Memory B cell (primary cell): ENCODE data around the gene THAP10.
"Not testable (repeated sequence)": the region's sequence is repeated elsewhere in the genome, so short reads cannot be mapped to it uniquely, and the experiment has no call there.

Source experiments
- ATAC-seq: fragments of 150-1000 bp; cut with Tn5 transposase; 2 replicates; pipeline ENCODE4 v1.10.0; 2021; ENCODE audit warnings: low read depth, mild to moderate bottlenecking, moderate library complexity
- DNase-seq, 2 donors: peaks; one replicate each; pipeline ENCODE4 v3.0.0; 2022; ENCODE audit warnings: low spot score in 2 of 2
- H3K27ac Mint-ChIP-seq: one replicate; pipeline ENCODE4 v1.8.0; 2022; ENCODE audit warnings: mild to moderate bottlenecking, moderate library complexity, mixed read lengths
- H3K27me3 Mint-ChIP-seq: one replicate; pipeline ENCODE4 v1.8.0; 2022; ENCODE audit warnings: mixed read lengths
- H3K36me3 Mint-ChIP-seq: one replicate; pipeline ENCODE4 v1.8.0; 2022; ENCODE audit warnings: mild to moderate bottlenecking, mixed read lengths
- H3K4me1 Mint-ChIP-seq: one replicate; pipeline ENCODE4 v1.8.0; 2022; ENCODE audit warnings: mixed read lengths
- H3K4me3 Mint-ChIP-seq: one replicate; pipeline ENCODE4 v1.8.0; 2022; ENCODE audit warnings: mild to moderate bottlenecking, moderate library complexity, mixed read lengths
- H3K9me3 Mint-ChIP-seq: one replicate; pipeline ENCODE4 v1.8.0; 2022; ENCODE audit warnings: mixed read lengths

Gene THAP10

DNA sequence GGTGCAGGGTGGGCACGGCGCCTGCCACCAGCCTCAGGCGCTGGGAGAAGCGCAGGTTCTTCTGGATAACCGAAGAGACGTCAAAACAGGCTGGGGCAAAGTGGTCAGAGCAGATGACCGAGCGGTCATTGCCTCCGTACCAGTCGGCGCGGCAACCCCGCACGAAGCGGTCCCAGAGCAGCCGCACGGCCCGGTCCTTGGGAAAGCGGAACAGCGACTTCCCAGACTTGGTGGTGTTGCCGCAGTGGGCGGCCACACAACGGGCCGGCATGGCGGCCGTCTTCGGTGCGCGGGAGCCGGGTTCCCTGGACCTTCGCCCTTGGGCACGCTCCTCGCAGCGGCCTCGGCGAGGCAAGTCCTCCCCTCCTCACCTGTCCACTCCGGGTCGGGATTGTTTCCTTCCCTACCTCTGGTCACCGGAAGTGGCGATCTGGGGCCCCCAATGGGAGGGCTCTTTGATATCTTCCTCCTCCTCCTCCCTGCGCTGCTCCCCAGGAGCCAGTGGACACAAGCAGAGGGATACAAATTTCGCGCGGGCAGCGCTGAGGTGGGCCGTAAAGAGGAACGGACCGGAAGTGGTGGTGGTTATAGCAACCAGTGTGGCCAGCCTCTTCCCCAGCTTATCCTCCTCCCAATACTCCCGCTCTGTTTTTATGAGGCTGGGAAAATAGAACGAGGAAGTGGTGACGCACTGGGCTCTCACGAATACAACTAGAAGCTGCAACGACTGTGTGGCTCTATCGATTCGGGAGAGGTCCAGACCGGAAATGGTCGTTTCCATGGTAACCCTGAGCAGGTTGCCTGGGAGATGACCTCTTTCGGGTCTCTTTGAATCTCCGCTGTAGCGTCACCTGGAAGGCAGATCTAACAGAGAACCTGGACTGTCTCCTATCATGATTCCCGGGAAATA lies at the start of gene THAP10, which contains the start of gene LRRC49:
TSS of gene THAP10 (minus strand) at position 432 of the 910 bp plus-strand sequence. CDS start at position 271, 161 bp downstream.
TSS of gene LRRC49 (plus strand) at position 825 of the 910 bp plus-strand sequence. CDS start at position 894, 69 bp downstream.
- Mint-ChIP-seq H3K4me3 (peak within 1 kb of the TSS; percentile 95), H3K4me1 (peaks cover 13% of the 10 kb centered on the region), H3K36me3 (no peaks in the 10 kb centered on the region), H3K9me3 (no peaks in the 10 kb centered on the region), H3K27ac (peak within 1 kb of the TSS; percentile 93), H3K27me3 (peaks cover 2% of the 10 kb centered on the region)
- ATAC-seq (peak; percentile 65), DNase-seq (peak; percentile 23 to 24)

DNA sequence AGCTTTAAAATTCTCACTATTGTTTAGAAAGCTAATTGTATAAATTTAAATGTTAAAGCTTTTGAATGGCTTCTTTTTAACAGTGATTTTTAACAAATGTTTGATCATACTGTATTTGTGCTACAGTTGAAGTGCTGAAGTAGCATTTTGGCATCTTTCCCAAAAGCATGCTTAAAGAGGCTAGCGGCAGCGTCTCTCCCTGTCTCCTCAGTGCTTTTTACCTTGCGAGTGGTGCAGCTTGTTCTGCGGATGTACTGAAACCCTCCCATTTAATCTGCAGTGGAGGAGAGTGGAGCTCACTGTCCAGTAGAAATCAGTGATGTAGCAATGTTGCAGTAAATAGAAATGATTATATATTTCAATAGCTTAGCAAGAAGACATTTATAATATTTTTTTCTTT lies 44.1 kb upstream of the THAP10 start:
- no peak for ATAC-seq
- Mint-ChIP-seq H3K4me1 (no peaks in the 10 kb centered on the region), H3K4me3 (no peak overlapping the region), H3K36me3 (no peaks in the 10 kb centered on the region), H3K27me3 (peaks cover 2% of the 10 kb centered on the region), H3K27ac (no peak overlapping the region), H3K9me3 (no peaks in the 10 kb centered on the region)
- no peak for DNase-seq

DNA sequence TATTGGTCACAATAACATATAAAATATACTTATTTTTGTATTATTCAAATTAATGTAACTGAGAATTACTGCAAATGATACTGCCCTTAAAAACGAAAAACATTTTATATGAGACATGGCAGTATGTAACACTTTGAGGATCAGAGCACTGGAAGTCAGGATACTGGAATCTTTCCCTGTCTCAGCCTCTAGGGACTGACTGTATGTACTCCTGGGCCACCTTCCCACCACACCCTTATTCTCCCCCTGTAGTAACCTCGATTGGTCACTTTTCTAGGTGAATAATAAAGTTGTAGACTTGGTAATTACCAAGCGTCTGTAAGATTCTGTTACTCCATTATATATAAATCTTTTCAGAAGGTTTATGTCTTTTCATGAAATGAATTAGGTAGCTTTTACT lies 43.4 kb upstream of the THAP10 start:
- no peaks in the 10 kb centered on the region for H3K4me1 Mint-ChIP-seq
- no peak overlapping the region for H3K27ac Mint-ChIP-seq
- DNase-seq (no peak), ATAC-seq (no peak)
- H3K4me3 Mint-ChIP-seq, result no peak overlapping the region
- H3K36me3 Mint-ChIP-seq, result no peaks in the 10 kb centered on the region
- peaks cover 2% of the 10 kb centered on the region for H3K27me3 Mint-ChIP-seq
- no peaks in the 10 kb centered on the region for H3K9me3 Mint-ChIP-seq

DNA sequence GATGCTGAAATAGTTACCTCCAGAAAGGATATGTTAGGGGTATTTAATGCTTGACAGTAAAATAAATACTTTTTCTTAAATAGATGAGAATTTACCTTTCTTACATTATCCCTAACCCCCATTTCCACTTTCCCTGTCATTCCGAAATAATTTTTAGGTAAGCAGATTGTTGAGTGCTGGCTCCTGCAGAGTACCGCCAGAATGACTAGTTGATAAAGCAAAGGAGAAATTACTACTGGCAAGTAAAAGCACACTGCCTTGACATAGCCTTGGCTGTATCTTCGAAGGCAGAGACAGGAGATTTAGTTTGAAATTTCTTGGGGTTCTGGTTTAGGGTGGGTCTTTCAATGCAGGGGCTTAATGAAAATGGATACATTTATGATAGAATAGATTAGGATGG lies 41.2 kb upstream of the THAP10 start:
- Mint-ChIP-seq H3K27ac (no peak overlapping the region), H3K27me3 (peaks cover 6% of the 10 kb centered on the region), H3K4me1 (no peaks in the 10 kb centered on the region), H3K9me3 (peaks cover 1% of the 10 kb centered on the region), H3K36me3 (peaks cover 1% of the 10 kb centered on the region), H3K4me3 (no peak overlapping the region)
- ATAC-seq (no peak), DNase-seq (no peak)

DNA sequence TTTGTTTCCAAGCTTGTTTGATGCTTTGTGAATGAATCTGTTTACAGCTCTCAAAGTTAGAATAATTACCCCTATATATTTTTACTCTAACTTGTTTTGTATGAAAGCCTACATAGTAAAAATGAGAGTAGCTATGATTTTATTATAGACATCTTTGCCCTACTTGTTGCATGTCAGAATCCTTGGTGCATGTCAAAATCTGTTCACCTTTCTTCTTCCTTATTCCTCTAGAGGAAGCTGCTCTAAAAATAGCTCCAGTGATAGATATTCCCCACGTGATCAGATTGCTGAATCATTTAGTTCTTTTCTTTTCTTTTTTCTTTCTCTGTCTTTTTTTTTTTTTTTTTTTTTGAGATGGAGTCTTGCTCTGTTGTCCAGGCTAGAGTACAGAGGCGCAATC lies 40.2 kb upstream of the THAP10 start:
- Mint-ChIP-seq H3K9me3 (peaks cover 1% of the 10 kb centered on the region), H3K4me1 (no peaks in the 10 kb centered on the region), H3K36me3 (peaks cover 1% of the 10 kb centered on the region), H3K27me3 (peaks cover 6% of the 10 kb centered on the region), H3K4me3 (no peak overlapping the region), H3K27ac (no peak overlapping the region)
- no peak for DNase-seq
- ATAC-seq, result no peak

DNA sequence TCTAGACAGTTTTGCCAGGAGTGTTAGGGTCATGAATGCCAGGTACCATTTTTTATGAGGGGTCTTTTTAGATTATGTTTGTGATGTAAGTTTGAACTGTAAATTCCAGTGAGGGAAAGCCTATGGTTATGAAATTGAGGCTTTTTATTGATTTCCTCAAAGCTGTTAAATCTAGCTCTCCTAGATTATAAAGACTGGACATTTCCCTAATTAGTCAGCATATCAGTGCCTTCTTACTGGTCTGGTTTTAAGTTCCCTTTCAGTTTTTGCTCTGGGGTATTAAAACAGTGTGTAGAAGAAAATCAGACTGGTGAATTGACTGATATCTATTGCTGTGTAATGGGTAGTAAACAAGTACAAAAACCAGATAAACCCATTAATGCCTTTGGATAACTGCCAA lies 39.6 kb upstream of the THAP10 start:
- no peak for DNase-seq
- Mint-ChIP-seq H3K4me1 (no peaks in the 10 kb centered on the region), H3K27me3 (peaks cover 6% of the 10 kb centered on the region), H3K4me3 (no peak overlapping the region), H3K36me3 (peaks cover 1% of the 10 kb centered on the region), H3K27ac (no peak overlapping the region), H3K9me3 (peaks cover 1% of the 10 kb centered on the region)
- ATAC-seq, result no peak

DNA sequence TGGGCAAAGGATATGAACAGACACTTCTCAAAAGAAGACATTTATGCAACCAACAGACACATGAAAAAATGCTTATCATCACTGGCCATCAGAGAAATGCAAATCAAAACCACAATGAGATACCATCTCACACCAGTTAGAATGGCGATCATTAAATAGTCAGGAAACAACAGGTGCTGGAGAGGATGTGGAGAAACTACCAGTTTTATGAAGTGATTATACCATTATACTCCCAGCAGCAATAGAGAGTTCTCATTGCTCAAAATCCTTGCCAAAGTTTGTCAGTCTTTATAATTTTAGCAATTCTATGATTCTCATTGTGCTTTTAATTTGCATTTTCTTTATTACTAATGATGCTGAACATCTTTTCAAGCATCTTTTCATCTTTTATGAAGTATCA lies 34.7 kb upstream of the THAP10 start:
- not testable (repeated sequence) for H3K4me1 Mint-ChIP-seq, H3K27ac Mint-ChIP-seq, H3K4me3 Mint-ChIP-seq, ATAC-seq, H3K36me3 Mint-ChIP-seq, DNase-seq, H3K27me3 Mint-ChIP-seq, H3K9me3 Mint-ChIP-seq

DNA sequence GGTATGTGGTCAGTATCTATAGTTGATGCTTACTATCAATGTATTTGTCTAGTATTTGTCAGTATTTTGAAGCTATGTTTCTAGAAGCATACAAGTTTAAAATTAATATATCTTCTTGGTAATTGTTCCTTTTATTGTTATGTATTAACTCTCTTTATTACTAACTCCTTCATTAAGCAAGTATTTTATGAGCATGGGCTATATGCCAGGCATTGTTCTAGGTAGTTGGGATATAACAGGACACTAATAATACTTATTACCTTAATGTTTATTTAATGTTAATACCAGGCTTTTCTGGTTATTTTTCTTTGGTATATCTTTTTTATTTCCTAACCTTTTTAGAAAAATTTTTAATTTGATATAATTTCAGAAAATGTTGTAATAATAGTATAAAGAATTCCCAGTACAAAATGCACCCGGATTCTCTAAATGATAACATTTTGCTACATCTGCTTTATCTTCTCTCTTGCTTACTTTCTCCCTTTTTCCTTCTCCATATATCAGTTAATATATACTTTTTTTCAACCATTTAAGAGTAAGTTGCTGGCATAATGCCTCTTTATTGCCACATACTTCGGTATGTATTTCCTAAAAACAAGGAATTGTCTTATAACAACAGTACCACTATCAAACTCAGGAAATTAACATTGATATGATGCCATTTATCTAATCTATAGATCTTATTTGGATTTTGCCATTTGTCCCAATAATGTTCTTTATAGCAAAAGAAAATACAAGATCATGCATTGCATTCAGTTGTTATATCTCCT lies 31.3 kb upstream of the THAP10 start:
- Mint-ChIP-seq H3K36me3 (peaks cover 7% of the 10 kb centered on the region), H3K4me3 (no peak overlapping the region), H3K27me3 (peaks cover 6% of the 10 kb centered on the region), H3K27ac (no peak overlapping the region), H3K9me3 (peaks cover 7% of the 10 kb centered on the region), H3K4me1 (no peaks in the 10 kb centered on the region)
- ATAC-seq (no peak), DNase-seq (no peak)

DNA sequence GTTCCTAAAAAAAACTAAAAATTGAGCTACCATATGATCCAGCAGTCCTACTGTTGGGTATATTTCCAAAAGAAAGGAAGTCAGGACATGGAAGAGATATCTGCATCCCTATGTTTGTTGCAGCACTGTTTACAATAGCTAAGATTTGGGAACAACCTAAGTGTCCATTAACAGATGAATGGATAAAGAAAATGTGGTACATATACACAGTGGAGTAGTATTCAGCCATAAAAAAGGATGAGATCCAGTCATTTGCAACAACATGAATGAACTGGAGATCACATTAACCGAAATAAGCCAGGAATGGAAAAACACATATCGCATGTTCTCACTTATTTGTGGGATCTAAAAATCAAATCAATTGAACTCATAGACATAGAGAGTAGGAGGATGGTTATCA lies 29.9 kb upstream of the THAP10 start:
- no peaks in the 10 kb centered on the region for H3K4me1 Mint-ChIP-seq
- ATAC-seq (no peak), DNase-seq (no peak)
- H3K36me3 Mint-ChIP-seq, result peaks cover 7% of the 10 kb centered on the region
- H3K9me3 Mint-ChIP-seq, result peaks cover 9% of the 10 kb centered on the region
- no peak overlapping the region for H3K4me3 Mint-ChIP-seq
- H3K27me3 Mint-ChIP-seq, result peaks cover 7% of the 10 kb centered on the region
- no peak overlapping the region for H3K27ac Mint-ChIP-seq

DNA sequence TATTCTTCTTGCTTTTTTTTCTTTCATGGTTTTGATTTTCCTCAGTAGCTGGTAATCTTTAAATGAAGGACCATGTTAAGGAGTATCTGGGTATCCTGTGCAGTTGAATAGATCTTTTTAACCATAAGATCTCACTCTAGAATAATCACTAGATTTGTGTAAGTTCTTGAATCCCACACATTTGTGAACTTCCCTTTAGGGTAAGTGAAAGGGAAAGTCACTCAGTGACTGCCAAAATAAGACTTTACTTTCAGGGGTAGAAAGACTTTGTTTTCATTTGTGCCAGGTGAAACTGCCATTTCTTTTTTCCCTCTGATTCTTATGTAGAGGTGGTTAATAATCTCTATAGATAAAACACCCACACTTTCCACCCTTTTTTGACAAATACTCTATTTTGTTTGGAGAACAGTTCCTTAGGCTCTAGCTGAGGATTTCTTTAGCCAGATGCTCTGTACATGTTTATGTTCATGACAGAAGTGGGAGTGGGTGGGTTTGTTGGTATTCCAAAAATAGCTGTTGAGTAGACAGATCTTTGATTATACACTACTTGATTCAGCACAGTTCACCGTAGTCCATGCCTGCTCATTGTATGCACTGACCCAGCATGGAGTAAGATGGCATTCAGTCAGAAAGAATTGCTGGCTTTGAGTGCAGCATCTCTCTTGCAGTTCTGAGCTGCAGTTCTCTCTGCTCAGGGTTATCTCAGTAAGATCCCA lies 28.9 kb upstream of the THAP10 start:
- Mint-ChIP-seq H3K4me1 (no peaks in the 10 kb centered on the region), H3K36me3 (peaks cover 7% of the 10 kb centered on the region), H3K27me3 (peaks cover 7% of the 10 kb centered on the region), H3K27ac (no peak overlapping the region), H3K9me3 (peaks cover 9% of the 10 kb centered on the region), H3K4me3 (no peak overlapping the region)
- no peak for ATAC-seq
- DNase-seq, result no peak

DNA sequence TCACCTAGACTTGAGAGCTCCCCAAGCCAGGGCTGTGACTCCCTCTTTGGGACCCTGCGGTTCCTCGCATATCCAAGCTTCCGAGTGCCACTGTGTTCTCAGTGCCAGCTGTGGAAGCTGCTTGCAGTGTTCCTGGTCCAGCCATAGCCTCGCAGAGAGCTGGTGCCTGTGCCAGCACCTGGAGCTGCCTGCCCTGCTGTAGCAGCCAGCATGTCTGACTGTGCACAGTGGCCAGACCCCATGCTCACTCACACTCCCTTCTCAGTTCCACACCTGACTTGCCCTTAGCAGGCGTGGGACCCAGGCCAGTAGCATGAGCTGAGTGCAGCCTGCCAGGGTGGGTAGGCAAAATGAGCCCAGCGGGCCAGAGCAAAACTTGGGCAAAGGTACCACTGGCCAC lies 25.7 kb upstream of the THAP10 start:
- Mint-ChIP-seq H3K4me1 (no peaks in the 10 kb centered on the region), H3K9me3 (peaks cover 9% of the 10 kb centered on the region), H3K27ac (no peak overlapping the region), H3K36me3 (peaks cover 7% of the 10 kb centered on the region), H3K27me3 (peaks cover 7% of the 10 kb centered on the region), H3K4me3 (no peak overlapping the region)
- no peak for ATAC-seq
- DNase-seq, result no peak

DNA sequence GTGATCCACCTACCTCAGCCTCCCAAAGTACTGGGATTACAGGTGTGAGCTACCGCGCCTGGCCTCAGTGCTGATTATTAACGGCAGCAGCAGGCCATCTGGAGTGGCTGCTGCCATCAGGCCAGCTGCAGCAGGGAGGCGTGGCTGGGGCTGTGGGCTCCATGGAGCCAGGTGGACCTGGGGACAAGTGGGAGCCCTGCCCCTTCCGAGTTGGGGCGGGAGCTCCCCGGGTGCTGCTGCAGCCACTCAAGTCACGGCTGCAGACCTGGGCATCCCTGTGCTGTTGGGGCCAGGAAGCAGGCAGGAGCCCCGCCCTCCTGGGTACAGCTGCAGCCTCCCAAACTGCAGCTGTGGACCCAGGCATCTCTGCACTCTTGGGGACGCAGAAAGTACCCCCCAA lies 24.3 kb upstream of the THAP10 start:
- H3K27ac Mint-ChIP-seq, result no peak overlapping the region
- ATAC-seq, result no peak
- no peaks in the 10 kb centered on the region for H3K4me1 Mint-ChIP-seq
- no peak for DNase-seq
- H3K4me3 Mint-ChIP-seq, result no peak overlapping the region
- H3K27me3 Mint-ChIP-seq, result peaks cover 3% of the 10 kb centered on the region
- peaks cover 4% of the 10 kb centered on the region for H3K9me3 Mint-ChIP-seq
- peaks cover 2% of the 10 kb centered on the region for H3K36me3 Mint-ChIP-seq

DNA sequence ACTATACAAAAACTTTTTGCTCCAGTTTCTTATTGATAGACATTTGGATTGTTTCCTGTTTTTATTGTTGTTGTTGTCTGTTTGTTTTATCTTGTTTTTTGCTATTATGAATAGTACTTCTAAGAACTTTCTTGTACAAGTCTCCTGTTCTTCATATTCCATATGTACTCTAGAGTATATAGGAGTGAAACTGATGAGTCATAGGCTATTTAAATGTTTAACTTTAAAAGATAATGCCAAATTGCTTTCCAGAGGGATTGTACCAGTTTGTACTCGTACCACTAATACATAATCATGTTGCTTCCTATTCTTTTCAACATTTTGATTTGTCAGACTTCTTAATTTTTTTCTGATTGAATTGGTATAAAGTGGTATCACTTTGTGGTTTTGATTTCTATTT lies 20.0 kb upstream of the THAP10 start:
- H3K27ac Mint-ChIP-seq, result no peak overlapping the region
- H3K4me3 Mint-ChIP-seq, result no peak overlapping the region
- ATAC-seq (no peak), DNase-seq (no peak)
- peaks cover 2% of the 10 kb centered on the region for H3K27me3 Mint-ChIP-seq
- peaks cover 5% of the 10 kb centered on the region for H3K9me3 Mint-ChIP-seq
- H3K36me3 Mint-ChIP-seq, result peaks cover 5% of the 10 kb centered on the region
- H3K4me1 Mint-ChIP-seq, result no peaks in the 10 kb centered on the region

DNA sequence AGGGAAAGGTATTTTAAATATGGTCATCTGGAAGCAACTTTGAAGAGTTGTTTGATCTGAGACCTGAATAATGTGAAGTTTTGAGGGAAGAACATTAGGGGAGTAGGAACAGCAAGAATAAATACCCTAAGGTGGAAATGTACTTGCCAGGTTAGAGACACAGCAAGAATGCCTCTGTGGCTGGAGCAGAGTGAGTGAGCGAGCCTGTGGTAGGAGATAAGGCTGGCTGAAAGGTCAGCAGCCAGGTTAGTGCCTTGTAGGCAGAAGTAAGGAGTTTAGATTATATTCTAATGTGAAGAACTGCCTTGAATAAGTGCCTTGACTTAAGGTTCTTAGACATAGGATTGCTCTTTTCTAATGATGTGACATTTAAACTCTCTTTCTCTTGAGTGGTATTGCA lies 18.7 kb upstream of the THAP10 start:
- DNase-seq (no peak), ATAC-seq (no peak)
- H3K4me3 Mint-ChIP-seq, result no peak overlapping the region
- peaks cover 2% of the 10 kb centered on the region for H3K27me3 Mint-ChIP-seq
- no peaks in the 10 kb centered on the region for H3K4me1 Mint-ChIP-seq
- peaks cover 5% of the 10 kb centered on the region for H3K9me3 Mint-ChIP-seq
- peaks cover 5% of the 10 kb centered on the region for H3K36me3 Mint-ChIP-seq
- H3K27ac Mint-ChIP-seq, result no peak overlapping the region
